ENCODE measurements around the gene GFI1B. TPM values are rescaled to one million over a fixed set of nuclear protein-coding genes. Genes with fewer than 3 reads are reported as not detected.
"Not testable (repeated sequence)": the region's sequence is repeated elsewhere in the genome, so short reads cannot be mapped to it uniquely, and the experiment has no call there.

The GFI1B gene
- total RNA-seq, 2 experiments from 2014 or later: 0.19 TPM; not detected in 1

DNA sequence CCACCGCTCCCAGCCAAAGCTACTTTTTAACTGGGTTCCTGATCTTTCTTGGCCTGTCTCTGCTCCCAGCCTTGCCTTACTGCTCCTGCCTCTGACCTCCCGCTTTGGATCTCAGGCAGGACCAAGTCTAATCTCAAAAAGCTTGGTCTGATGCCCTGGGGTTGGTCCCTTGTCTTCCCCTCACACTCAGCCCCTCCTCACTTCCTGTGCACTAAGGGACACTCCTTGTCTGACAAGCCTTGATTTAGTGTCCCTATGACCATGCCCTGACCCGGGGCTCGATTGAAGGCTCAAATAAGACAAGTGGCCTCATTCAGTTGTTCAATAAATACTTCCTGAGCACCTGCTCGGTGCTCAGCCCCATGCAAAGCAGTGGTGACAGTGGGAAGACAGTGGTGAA lies 48.6 kb downstream of the GFI1B start:
- intact Hi-C loops (cut with DNase I, micrococcal nuclease): no loop called here
- Mint-ChIP-seq H3K36me3 (ENCODE audit: low read depth) (peaks cover 9% of the 10 kb centered on the region), H3K27ac (no peak overlapping the region), H3K9me3 (ENCODE audit: low read depth) (peaks cover 3% of the 10 kb centered on the region), H3K4me3 (no peak overlapping the region), H3K4me1 (peaks cover 28% of the 10 kb centered on the region), H3K27me3 (no peaks in the 10 kb centered on the region)
- ChIA-PET POLR2A (no interaction called here), CTCF (interaction anchor here (0.8 kb wide), 2 partner anchors 121 to 459 kb away, joined by 3 to 5 read pairs; no protein-coding TSS in a partner anchor)
- no peak for DNase-seq
- no peak for ATAC-seq

DNA sequence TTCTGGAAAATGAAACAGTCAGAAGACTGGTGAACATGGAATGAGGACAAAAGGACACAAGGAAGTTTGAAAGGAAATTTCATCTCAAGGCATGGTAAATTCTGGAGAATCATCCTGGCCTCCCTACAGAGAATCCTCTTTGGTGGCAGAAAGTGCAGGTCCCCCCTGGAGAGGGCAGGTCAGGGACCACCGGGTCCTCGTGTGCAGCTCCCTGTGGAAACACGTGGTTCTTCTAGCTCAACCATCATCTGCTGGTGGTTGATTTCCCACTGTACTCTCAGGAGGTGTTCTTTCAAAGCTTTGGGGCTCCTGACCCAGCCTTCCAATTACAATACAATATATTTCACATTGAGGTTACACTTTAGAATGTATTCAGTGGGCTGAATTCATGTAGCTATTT lies 49.7 kb downstream of the GFI1B start:
- H3K9me3 Mint-ChIP-seq (ENCODE audit: low read depth): peaks cover 3% of the 10 kb centered on the region
- intact Hi-C loops (cut with DNase I, micrococcal nuclease): no loop called here
- peak overlapping the region; percentile 94 for H3K4me3 Mint-ChIP-seq
- CTCF ChIA-PET: interaction anchor here (1.3 kb wide), 1 partner anchor 14 kb away, joined by 7 read pairs; no protein-coding TSS in a partner anchor
- H3K27ac Mint-ChIP-seq: no peak overlapping the region
- DNase-seq (no peak), ATAC-seq (no peak)
- H3K27me3 Mint-ChIP-seq: no peaks in the 10 kb centered on the region
- H3K36me3 Mint-ChIP-seq (ENCODE audit: low read depth): peaks cover 14% of the 10 kb centered on the region
- POLR2A ChIA-PET: no interaction called here
- peaks cover 30% of the 10 kb centered on the region for H3K4me1 Mint-ChIP-seq

- peak; percentile 13 for ATAC-seq
- peak overlapping the region; percentile 94 for H3K4me3 Mint-ChIP-seq
- peaks cover 38% of the 10 kb centered on the region for H3K4me1 Mint-ChIP-seq
- peaks cover 3% of the 10 kb centered on the region for H3K9me3 Mint-ChIP-seq (ENCODE audit: low read depth)
- H3K27me3 Mint-ChIP-seq: no peaks in the 10 kb centered on the region
- no peak for DNase-seq
- H3K36me3 Mint-ChIP-seq (ENCODE audit: low read depth): peaks cover 14% of the 10 kb centered on the region
- H3K27ac Mint-ChIP-seq: peak overlapping the region; percentile 95
- intact Hi-C loops (cut with DNase I, micrococcal nuclease): loop anchor here (1.0 to 5.0 kb wide), 12 partner anchors 8 to 1038 kb away; partner anchors contain the start of genes BRD3 (in 1 of the 2), GTF3C4 (in 1 of the 2), RALGDS (in 1 of the 2) and REXO4 (in 1 of the 2)
- ChIA-PET CTCF (interaction anchor here (0.5 to 4.3 kb wide), 11 partner anchors 7 to 457 kb away, joined by 3 to 57 read pairs (median 4); no protein-coding TSS in a partner anchor), POLR2A (interaction anchor here (0.6 to 1.6 kb wide), 6 partner anchors 8 to 360 kb away, joined by 3 to 9 read pairs (median 4); partner anchors contain the start of genes DDX31 and GTF3C4)
Measured at GRCh38 chr9:133029994-133030316, 51.5 kb downstream of the GFI1B start.

GRCh38 chr9:133030317-133031129 lies 52.0 kb downstream of the GFI1B start, which contains the start of gene GTF3C5:
GTF3C5 (plus strand) TSS chr9:133030997; CDS start chr9:133031012, 15 bp downstream.
- Mint-ChIP-seq H3K36me3 (ENCODE audit: low read depth) (peaks cover 14% of the 10 kb centered on the region), H3K27ac (peak within 1 kb of the TSS; percentile 95), H3K27me3 (no peaks in the 10 kb centered on the region), H3K9me3 (ENCODE audit: low read depth) (peaks cover 3% of the 10 kb centered on the region), H3K4me1 (peaks cover 41% of the 10 kb centered on the region), H3K4me3 (peak within 1 kb of the TSS; percentile 94)
- ATAC-seq (peak; percentile 98), DNase-seq (peak; percentile 95)
- POLR2A ChIA-PET: interaction anchor here (0.6 to 1.6 kb wide), 11 partner anchors 8 to 429 kb away, joined by 3 to 9 read pairs (median 4); partner anchors contain the start of genes DDX31 and GTF3C4
- CTCF ChIA-PET: interaction anchor here (0.5 to 4.3 kb wide), 15 partner anchors 8 to 1038 kb away, joined by 3 to 57 read pairs (median 4); no protein-coding TSS in a partner anchor
- intact Hi-C loops (cut with DNase I, micrococcal nuclease): loop anchor here (1.0 to 5.0 kb wide), 12 partner anchors 8 to 1038 kb away; partner anchors contain the start of genes BRD3 (in 1 of the 2), GTF3C4 (in 1 of the 2), RALGDS (in 1 of the 2) and REXO4 (in 1 of the 2)

DNA sequence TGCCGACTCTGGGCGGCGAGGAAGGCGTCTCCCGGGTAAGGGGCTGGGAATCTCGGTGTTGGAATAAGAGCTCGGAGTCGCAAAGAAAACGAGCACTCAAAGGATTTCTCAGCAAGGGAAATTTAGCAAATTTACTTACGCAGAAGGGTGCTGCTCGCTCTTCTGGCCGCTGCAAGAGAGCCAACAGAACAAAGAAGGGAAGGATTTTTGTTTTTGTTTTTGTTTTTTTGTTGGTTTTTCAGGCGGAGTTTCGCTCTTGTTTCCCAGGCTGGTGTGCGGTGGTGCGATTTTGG lies 52.6 kb downstream of the GFI1B start:
- ATAC-seq (no peak), DNase-seq (no peak)
- Mint-ChIP-seq H3K36me3 (ENCODE audit: low read depth) (peaks cover 14% of the 10 kb centered on the region), H3K9me3 (ENCODE audit: low read depth) (peaks cover 3% of the 10 kb centered on the region), H3K27ac (peak overlapping the region; percentile 95), H3K4me1 (peaks cover 42% of the 10 kb centered on the region), H3K27me3 (no peaks in the 10 kb centered on the region), H3K4me3 (peak overlapping the region; percentile 94)
- ChIA-PET POLR2A (interaction anchor here (0.6 to 1.6 kb wide), 4 partner anchors 9 to 304 kb away, joined by 4 to 9 read pairs (median 5); no protein-coding TSS in a partner anchor), CTCF (interaction anchor here (0.5 to 4.3 kb wide), 9 partner anchors 8 to 1038 kb away, joined by 3 to 57 read pairs (median 4); no protein-coding TSS in a partner anchor)
- intact Hi-C loops (cut with DNase I, micrococcal nuclease): loop anchor here (2.0 to 5.0 kb wide), 6 partner anchors 116 to 679 kb away; partner anchors contain the start of genes GTF3C4 (in 1 of the 2), REXO4 (in 1 of the 2), SETX (in 1 of the 2) and SLC2A6 (in 1 of the 2)

DNA sequence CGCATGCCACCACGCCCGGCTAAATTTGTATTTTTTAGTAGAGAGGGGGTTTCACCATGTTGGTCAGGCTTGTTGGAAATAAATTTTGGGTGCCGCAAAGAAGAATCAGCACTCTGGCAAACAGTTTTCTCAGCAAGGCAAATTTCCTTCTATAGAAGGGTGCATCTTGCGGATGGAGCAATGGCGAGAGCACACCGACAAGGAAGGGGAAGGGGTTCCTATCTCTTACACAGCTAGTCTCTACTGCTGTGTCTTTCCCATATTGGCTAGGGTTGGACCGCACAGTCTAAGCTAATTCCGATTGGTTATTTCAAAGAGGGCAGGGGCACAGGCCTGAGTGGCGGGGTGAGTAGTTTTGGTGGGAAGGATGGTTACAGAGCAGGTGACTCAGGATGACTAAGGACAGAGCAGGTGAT lies 53.0 kb downstream of the GFI1B start:
- no peak for ATAC-seq
- peaks cover 3% of the 10 kb centered on the region for H3K9me3 Mint-ChIP-seq (ENCODE audit: low read depth)
- POLR2A ChIA-PET: interaction anchor here (0.6 to 1.6 kb wide), 4 partner anchors 9 to 304 kb away, joined by 4 to 9 read pairs (median 5); no protein-coding TSS in a partner anchor
- DNase-seq: peak; percentile 49
- intact Hi-C loops (cut with DNase I, micrococcal nuclease): loop anchor here (2.0 to 5.0 kb wide), 6 partner anchors 116 to 679 kb away; partner anchors contain the start of genes GTF3C4 (in 1 of the 2), REXO4 (in 1 of the 2), SETX (in 1 of the 2) and SLC2A6 (in 1 of the 2)
- H3K4me3 Mint-ChIP-seq: peak overlapping the region; percentile 94
- CTCF ChIA-PET: interaction anchor here (0.5 to 4.3 kb wide), 16 partner anchors 9 to 1037 kb away, joined by 3 to 57 read pairs (median 3); no protein-coding TSS in a partner anchor
- H3K27me3 Mint-ChIP-seq: no peaks in the 10 kb centered on the region
- H3K36me3 Mint-ChIP-seq (ENCODE audit: low read depth): peaks cover 14% of the 10 kb centered on the region
- H3K27ac Mint-ChIP-seq: peak overlapping the region; percentile 95
- H3K4me1 Mint-ChIP-seq: peaks cover 42% of the 10 kb centered on the region

- H3K27me3 Mint-ChIP-seq: no peaks in the 10 kb centered on the region
- H3K4me1 Mint-ChIP-seq: peaks cover 42% of the 10 kb centered on the region
- intact Hi-C loops (cut with DNase I, micrococcal nuclease): loop anchor here (5.0 kb wide), 2 partner anchors 115 to 680 kb away; partner anchors contain the start of gene SETX (in 1 of the 2)
- DNase-seq (no peak), ATAC-seq (no peak)
- peak overlapping the region; percentile 95 for H3K27ac Mint-ChIP-seq
- peak overlapping the region; percentile 94 for H3K4me3 Mint-ChIP-seq
- H3K9me3 Mint-ChIP-seq (ENCODE audit: low read depth): peaks cover 3% of the 10 kb centered on the region
- CTCF ChIA-PET: interaction anchor here (0.6 to 4.3 kb wide), 11 partner anchors 9 to 154 kb away, joined by 3 to 57 read pairs (median 3); no protein-coding TSS in a partner anchor
- H3K36me3 Mint-ChIP-seq (ENCODE audit: low read depth): peaks cover 14% of the 10 kb centered on the region
- POLR2A ChIA-PET: no interaction called here
Measured at GRCh38 chr9:133032171-133032570, 53.7 kb downstream of the GFI1B start.

GRCh38 chr9:133035669-133036068 lies 57.2 kb downstream of the GFI1B start:
- Mint-ChIP-seq H3K36me3 (ENCODE audit: low read depth) (peaks cover 14% of the 10 kb centered on the region), H3K4me1 (peaks cover 40% of the 10 kb centered on the region), H3K4me3 (no peak overlapping the region), H3K27ac (no peak overlapping the region), H3K27me3 (no peaks in the 10 kb centered on the region), H3K9me3 (ENCODE audit: low read depth) (peaks cover 3% of the 10 kb centered on the region)
- ATAC-seq: no peak
- intact Hi-C loops (cut with DNase I, micrococcal nuclease): no loop called here
- ChIA-PET CTCF (interaction anchor here (0.6 to 2.8 kb wide), 3 partner anchors 13 to 104 kb away, joined by 3 to 14 read pairs (median 3); no protein-coding TSS in a partner anchor), POLR2A (no interaction called here)
- no peak for DNase-seq

DNA sequence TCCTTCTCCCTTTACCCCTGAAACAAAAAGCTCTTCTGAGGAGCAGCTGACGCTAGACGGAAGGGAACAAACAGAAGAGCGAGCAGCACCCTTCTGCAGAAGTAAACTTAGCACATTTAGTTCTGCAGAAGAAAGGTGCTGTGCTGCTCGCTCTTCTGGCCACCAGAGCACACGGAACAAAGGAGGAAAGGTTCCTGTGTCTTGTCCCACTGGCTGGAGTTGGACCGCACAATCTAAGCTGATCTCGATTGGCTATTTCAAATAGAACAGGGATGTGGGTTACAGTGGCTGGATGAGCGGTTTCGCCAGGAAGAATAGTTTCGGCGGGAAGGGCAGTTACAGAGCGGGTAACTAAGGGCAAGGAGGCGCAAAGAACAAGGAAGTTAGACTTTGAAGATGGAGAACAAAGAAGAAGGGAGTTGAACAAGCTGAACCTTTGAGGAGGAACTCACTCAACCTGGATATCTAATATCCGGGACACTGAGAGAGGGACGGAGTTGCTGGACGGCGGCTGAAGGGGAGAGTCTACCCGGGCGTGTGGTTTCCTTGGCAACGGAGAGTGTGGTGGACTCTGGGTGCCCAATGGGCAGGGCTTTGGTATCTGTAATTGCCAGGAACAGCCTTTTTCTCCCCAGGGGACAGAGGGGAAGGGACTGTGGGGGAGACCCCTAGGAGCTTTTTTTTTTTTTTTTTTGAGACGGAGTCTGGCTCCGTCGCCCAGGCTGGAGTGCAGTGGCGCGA lies 59.5 kb downstream of the GFI1B start:
- no peak overlapping the region for H3K4me3 Mint-ChIP-seq
- ATAC-seq: no peak
- H3K9me3 Mint-ChIP-seq (ENCODE audit: low read depth): no peaks in the 10 kb centered on the region
- H3K27me3 Mint-ChIP-seq: no peaks in the 10 kb centered on the region
- no peak for DNase-seq
- peaks cover 25% of the 10 kb centered on the region for H3K4me1 Mint-ChIP-seq
- ChIA-PET POLR2A (no interaction called here), CTCF (no interaction called here)
- intact Hi-C loops (cut with DNase I, micrococcal nuclease): no loop called here
- peaks cover 9% of the 10 kb centered on the region for H3K36me3 Mint-ChIP-seq (ENCODE audit: low read depth)
- no peak overlapping the region for H3K27ac Mint-ChIP-seq

GRCh38 chr9:133040892-133041479 lies 62.5 kb downstream of the GFI1B start:
- not testable (repeated sequence) for H3K4me1 Mint-ChIP-seq; H3K27ac Mint-ChIP-seq; H3K4me3 Mint-ChIP-seq; ATAC-seq; H3K27me3 Mint-ChIP-seq; H3K9me3 Mint-ChIP-seq (ENCODE audit: low read depth)
- intact Hi-C loops (cut with DNase I, micrococcal nuclease): loop anchor here in 1 of 2 experiments (1.0 kb wide), 1 partner anchor 445 kb away; no protein-coding TSS in a partner anchor
- ChIA-PET POLR2A (interaction anchor here (1.5 kb wide), 1 partner anchor 10 kb away, joined by 4 read pairs; the partner anchor contains the start of gene GTF3C5), CTCF (interaction anchor here (1.0 to 2.8 kb wide), 3 partner anchors 9 to 56 kb away, joined by 3 to 13 read pairs (median 6); partner anchors contain the start of gene GTF3C5)
- H3K36me3 Mint-ChIP-seq (ENCODE audit: low read depth): peaks cover 29% of the 10 kb centered on the region
- peak; percentile 69 for DNase-seq
